Measurements from ENCODE around the gene VOPP1.

Gene VOPP1

GRCh38 chr7:55441774-55442522 lies 130.4 kb downstream of the VOPP1 start:
- TF ChIP-seq ZFX (IDR thresholded peaks at IDR 0.05; ENCODE audit: borderline replicate concordance): no peak
- H3K27ac ChIP-seq: no peak overlapping the region

- H3K27ac ChIP-seq: no peak overlapping the region
- TF ChIP-seq CTCF (IDR thresholded peaks at IDR 0.05) (no peak), ZFX (IDR thresholded peaks at IDR 0.05; ENCODE audit: borderline replicate concordance) (no peak)
Measured at GRCh38 chr7:55441002-55441401, 131.3 kb downstream of the VOPP1 start.

- TF ChIP-seq ZFX (IDR thresholded peaks at IDR 0.05; ENCODE audit: borderline replicate concordance) (no peak), CTCF (IDR thresholded peaks at IDR 0.05) (no peak)
- H3K27ac ChIP-seq: no peak overlapping the region
Measured at GRCh38 chr7:55440040-55440690, 132.1 kb downstream of the VOPP1 start.

DNA sequence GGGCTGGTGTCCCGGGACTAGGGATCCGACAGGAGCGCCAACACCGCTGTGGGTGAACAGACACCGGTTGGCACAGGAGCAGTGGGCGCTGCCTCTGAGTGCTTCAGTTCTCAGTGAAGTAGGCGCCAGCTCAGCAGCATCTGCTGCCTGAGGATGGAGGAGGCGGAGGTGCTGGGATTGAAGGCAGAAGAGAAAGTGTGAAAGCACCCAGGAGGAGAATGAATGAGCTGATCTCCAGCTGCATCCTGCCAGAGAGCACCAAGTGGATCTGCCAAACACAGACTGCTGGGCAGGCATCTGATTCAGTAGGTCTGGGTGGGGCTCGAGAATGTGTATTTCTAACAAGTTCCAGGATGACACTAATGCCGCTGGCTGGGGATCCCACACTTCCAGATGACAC lies 132.7 kb downstream of the VOPP1 start:
- TF ChIP-seq CTCF (IDR thresholded peaks at IDR 0.05) (no peak), ZFX (IDR thresholded peaks at IDR 0.05; ENCODE audit: borderline replicate concordance) (no peak)
- no peak overlapping the region for H3K27ac ChIP-seq

DNA sequence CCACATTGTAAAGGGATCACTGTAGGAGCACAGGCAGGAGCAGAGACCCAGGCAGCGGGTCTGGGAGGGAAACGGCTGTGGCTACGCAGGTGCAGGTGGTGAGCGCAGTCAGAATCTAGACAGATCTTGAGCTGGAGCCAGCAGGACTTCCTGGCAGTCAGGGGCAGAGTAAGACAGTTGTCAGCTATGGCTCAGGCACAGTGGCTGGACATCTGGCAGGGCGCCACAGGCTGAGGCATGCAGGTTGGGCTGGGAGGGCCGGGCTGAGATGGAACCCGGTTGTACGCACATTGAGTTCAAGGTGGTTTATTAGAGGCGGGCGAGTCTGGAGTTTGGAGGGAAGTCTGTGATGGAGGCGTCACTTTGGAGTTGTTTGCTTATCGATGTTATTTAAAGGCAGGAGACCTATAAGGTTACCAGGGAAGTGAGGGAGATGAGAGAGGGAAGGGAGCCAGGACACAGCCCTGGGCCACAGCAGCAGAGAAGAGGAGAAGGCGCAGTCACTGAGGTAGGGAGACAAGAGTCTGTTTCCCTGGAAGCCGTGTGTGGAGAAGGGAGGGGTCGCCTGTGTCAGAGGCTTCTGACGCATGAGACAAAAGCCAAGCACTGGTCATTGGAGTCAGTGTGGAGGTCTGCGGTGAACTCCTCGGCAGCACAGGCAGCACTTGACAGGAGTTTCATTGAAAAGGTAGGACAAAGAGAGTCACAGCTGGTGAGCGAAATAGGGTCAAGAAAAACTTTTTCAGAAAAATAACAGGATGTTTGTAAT lies 133.4 kb downstream of the VOPP1 start:
- TF ChIP-seq CTCF (IDR thresholded peaks at IDR 0.05) (no peak), ZFX (IDR thresholded peaks at IDR 0.05; ENCODE audit: borderline replicate concordance) (no peak)

GRCh38 chr7:55438085-55438756 lies 134.1 kb downstream of the VOPP1 start:
- TF ChIP-seq CTCF (IDR thresholded peaks at IDR 0.05) (no peak), ZFX (IDR thresholded peaks at IDR 0.05; ENCODE audit: borderline replicate concordance) (no peak)
- H3K27ac ChIP-seq: no peak overlapping the region

More for the DNA sequence above, 133.4 kb downstream of the VOPP1 start:
- H3K27ac ChIP-seq: no peak overlapping the region

- no peak overlapping the region for H3K27ac ChIP-seq
- no peak for TF ChIP-seq ZFX (IDR thresholded peaks at IDR 0.05; ENCODE audit: borderline replicate concordance)
- no peak for TF ChIP-seq CTCF (IDR thresholded peaks at IDR 0.05)
Measured at GRCh38 chr7:55437375-55437774, 134.9 kb downstream of the VOPP1 start.

Measured in 22Rv1 (cell line).